ENCODE data around the gene PTPRF. TPM values are rescaled to one million over a fixed set of nuclear protein-coding genes. Genes with fewer than 3 reads are reported as not detected.

Gene PTPRF
- total RNA-seq, 1 donor: 42.7 TPM

DNA sequence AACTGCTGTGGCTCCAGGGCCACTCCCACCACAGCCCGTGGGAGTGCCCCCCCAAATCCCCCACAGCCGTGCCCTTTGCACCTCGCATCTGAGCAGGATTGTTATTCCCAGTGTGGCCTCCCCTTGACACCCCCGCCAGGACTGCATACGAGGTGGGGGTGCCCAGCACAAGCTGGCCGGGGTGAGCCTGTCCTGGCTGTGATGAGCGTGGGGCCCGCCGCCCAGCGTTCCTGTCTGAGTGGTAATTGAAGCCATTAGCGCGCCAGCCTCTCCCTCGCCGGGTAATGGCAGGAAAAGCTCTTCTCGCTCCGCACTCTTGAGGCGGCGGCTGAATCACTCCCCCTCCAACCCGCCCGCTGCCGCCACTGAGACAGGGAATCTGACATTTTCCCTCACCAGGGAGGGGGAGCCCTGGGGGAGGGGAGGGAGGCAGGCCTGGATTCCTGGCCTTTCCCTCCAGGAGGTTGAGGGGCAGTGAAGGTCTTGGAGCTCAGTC is 27.7 kb downstream of the PTPRF start:
- TF ChIP-seq CTCF (IDR thresholded peaks at IDR 0.05; ENCODE audit: insufficient read depth, low read depth, low read length): no peak
- peak; percentile 41 for DNase-seq (ENCODE audit: low read depth)
- H3K4me3 ChIP-seq (ENCODE audit: low read depth, low read length): no peak overlapping the region

- H3K4me3 ChIP-seq (ENCODE audit: low read depth, low read length): no peak overlapping the region
- no peak for DNase-seq (ENCODE audit: low read depth)
- no peak for TF ChIP-seq CTCF (IDR thresholded peaks at IDR 0.05; ENCODE audit: insufficient read depth, low read depth, low read length)
These were observed 29.0 kb downstream of the PTPRF start for GRCh38 chr1:43559714-43560113.

GRCh38 chr1:43560286-43560685 is 29.6 kb downstream of the PTPRF start:
- no peak for TF ChIP-seq CTCF (IDR thresholded peaks at IDR 0.05; ENCODE audit: insufficient read depth, low read depth, low read length)
- H3K4me3 ChIP-seq (ENCODE audit: low read depth, low read length): no peak overlapping the region
- DNase-seq (ENCODE audit: low read depth): no peak

DNA sequence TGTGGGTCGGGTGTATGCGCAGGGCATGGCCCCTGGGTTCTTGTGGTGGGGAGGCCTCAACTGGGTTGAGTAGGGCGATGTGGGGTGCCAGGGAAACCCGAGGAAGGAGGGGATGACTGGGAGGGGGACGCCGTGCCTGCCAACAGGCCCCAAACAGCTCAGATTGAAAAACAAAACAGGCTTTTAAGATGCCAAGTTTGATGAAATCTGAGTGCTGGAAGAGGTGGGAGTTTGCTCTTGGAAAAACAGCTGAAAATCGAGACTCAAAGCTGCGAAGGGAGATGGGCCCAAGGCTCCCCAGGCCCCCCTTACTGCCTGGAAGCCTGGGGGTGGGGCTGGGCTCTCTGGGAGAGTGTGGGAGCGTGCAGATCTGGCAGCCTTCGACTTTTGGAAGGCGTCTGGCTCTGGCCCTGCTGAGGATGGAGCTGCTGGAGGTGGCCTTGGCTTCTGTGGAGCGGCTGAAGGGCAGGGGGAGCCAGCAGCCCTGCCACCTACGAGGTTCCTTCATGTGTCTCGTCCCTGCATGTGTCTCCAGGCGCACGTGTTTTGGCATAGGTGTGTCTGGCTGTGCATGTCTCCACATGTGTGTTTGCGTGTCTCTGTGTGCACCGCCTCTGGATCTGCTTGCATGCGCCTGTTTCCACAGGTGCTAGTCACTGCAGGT is 33.3 kb downstream of the PTPRF start:
- no peak for DNase-seq (ENCODE audit: low read depth)
- no peak overlapping the region for H3K4me3 ChIP-seq (ENCODE audit: low read depth, low read length)
- no peak for TF ChIP-seq CTCF (IDR thresholded peaks at IDR 0.05; ENCODE audit: insufficient read depth, low read depth, low read length)

DNA sequence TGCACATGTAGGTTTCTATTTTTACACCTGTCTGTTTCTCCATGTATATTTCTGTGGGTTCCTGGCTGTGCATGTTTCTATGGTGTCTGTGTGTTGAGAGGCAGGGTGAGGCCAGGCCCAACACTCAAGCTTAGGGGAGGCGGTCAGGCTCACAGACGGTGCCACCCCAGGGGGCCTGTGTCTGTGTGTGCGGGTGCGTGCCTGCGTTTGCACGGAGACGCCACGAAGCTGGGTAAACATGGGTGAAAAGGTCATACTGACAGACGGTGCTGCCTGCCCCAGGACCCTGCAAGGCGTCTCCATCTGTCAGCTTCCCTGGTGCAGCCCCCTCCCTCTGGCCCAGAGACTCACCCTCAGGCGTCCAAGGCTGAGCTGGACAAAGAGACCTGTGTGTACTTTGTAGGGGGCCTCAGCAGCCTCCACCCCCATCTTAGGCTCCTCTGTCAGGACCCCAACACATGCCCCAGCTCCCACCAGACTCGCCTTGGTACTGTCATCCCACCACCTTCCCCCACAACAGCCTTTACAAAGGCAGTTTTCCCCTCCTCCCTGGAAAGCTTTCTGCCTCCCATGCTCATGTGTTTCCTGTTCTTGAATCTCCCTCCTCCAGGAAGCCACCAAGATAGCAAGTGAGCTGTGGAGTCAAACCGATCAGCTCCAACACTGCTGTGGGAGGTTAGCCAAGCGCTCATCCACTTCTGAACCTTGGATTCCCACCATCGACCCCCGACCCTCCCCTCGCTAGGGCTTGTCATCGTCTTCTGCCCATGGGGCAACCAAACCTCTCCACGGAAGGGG is 34.1 kb downstream of the PTPRF start:
- no peak for DNase-seq (ENCODE audit: low read depth)
- TF ChIP-seq CTCF (IDR thresholded peaks at IDR 0.05; ENCODE audit: insufficient read depth, low read depth, low read length): no peak
- H3K4me3 ChIP-seq (ENCODE audit: low read depth, low read length): no peak overlapping the region

GRCh38 chr1:43565600-43566360 is 35.1 kb downstream of the PTPRF start:
- TF ChIP-seq CTCF (IDR thresholded peaks at IDR 0.05; ENCODE audit: insufficient read depth, low read depth, low read length): no peak
- H3K4me3 ChIP-seq (ENCODE audit: low read depth, low read length): peak overlapping the region; percentile 57
- DNase-seq (ENCODE audit: low read depth): peak; percentile 56
